ENCODE data around the gene CIP2A.

Gene CIP2A

DNA sequence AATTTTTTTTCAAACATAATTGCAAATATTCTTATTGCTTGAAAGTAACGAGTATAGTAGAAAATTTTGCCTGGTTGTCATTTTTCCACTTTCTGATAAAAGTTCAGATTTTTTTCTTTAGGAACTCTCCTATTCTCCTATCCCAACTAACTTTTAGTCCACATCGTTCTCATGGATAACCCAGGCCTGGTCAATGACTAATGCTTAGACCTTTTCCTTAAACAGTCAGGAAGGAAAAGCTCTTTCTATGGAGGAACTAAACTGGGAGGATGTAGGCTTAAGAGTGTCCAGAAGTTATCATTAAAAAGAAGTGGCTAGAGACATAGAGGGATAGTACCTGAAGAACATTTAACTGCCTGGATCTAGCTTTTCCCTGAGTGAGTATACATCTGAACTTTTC lies 26.7 kb downstream of the CIP2A start:
- H3K9ac ChIP-seq (ENCODE audit: low read depth, low read length): no peak overlapping the region
- H3K27ac ChIP-seq (ENCODE audit: low read length): no peak overlapping the region
- H3K36me3 ChIP-seq (ENCODE audit: insufficient read depth, low read depth, low read length): peaks cover 96% of the 10 kb centered on the region
- H3K4me1 ChIP-seq (ENCODE audit: insufficient read depth, low read length): no peaks in the 10 kb centered on the region
- no peaks in the 10 kb centered on the region for H3K9me3 ChIP-seq (ENCODE audit: insufficient read depth, low read depth, low read length)
- no peaks in the 10 kb centered on the region for H3K27me3 ChIP-seq (ENCODE audit: insufficient read depth, low read length)
- no peak overlapping the region for H3K4me3 ChIP-seq (ENCODE audit: low read length)

DNA sequence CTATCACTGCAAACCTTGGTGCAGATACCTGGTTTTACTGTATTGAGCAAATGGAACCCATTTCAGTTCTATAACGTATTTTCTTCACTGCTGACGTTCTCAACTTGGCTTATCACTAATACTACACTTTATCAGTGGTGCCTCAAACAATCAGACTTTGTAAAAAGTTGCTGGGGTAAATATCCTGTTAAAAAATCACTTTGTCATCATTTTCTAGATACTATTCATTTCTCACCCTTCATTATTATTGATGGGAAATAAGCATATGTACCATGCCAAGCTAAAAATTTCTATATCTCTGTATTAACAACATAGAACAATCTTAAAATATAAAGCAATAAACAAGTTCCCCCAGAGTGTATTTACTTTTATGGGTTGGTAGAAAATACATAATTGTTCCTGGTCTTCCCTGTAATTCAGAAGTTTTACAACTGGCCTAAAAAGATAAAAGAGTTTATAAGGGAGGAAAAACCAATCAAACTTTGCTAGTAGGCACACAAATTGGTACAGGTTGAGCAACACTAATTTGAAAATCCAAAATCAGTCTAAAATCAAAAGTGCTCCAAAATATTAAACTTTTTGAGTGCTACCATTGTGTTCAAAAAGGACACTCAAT lies 33.2 kb downstream of the CIP2A start:
- H3K36me3 ChIP-seq (ENCODE audit: insufficient read depth, low read depth, low read length): peaks cover 92% of the 10 kb centered on the region

DNA sequence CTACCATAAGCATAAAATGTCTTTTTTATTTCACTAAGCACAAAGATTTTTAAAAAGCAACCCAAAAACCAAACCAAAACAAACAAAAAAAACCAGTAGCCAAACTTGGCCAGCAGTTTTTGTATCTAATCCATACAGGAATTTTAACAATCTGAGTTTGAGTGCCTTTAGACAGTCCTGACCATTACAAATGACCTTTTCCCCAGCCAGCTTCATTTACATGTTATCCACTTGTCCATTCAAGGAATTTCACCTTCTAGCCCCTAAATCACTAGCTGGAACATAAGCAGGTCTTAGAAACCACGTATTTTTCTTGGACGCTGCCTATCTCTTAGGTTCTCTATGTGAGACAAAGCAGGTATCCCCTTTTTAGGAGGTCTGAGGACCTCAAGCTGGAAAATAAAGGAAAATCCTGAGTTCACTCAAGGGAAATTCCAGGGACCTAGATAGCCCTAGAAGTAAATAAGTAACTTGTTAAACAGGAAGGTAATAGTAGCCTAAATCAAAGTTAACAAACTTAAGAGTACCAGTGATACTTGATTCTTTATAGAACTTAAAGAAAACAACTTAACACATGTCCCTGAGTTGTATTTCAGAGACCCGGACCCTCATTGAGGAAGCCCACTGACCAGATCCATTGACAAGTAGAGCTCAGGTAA lies 34.2 kb downstream of the CIP2A start:
- no peaks in the 10 kb centered on the region for H3K9me3 ChIP-seq (ENCODE audit: insufficient read depth, low read depth, low read length)
- no peak overlapping the region for H3K9ac ChIP-seq (ENCODE audit: low read depth, low read length)
- H3K4me1 ChIP-seq (ENCODE audit: insufficient read depth, low read length): no peaks in the 10 kb centered on the region
- no peak overlapping the region for H3K27ac ChIP-seq (ENCODE audit: low read length)
- H3K36me3 ChIP-seq (ENCODE audit: insufficient read depth, low read depth, low read length): peaks cover 87% of the 10 kb centered on the region
- H3K27me3 ChIP-seq (ENCODE audit: insufficient read depth, low read length): no peaks in the 10 kb centered on the region
- H3K4me3 ChIP-seq (ENCODE audit: low read length): no peak overlapping the region

More for the DNA sequence above, 33.2 kb downstream of the CIP2A start:
- H3K27me3 ChIP-seq (ENCODE audit: insufficient read depth, low read length): no peaks in the 10 kb centered on the region
- no peaks in the 10 kb centered on the region for H3K4me1 ChIP-seq (ENCODE audit: insufficient read depth, low read length)
- no peak overlapping the region for H3K27ac ChIP-seq (ENCODE audit: low read length)
- H3K9ac ChIP-seq (ENCODE audit: low read depth, low read length): no peak overlapping the region
- no peaks in the 10 kb centered on the region for H3K9me3 ChIP-seq (ENCODE audit: insufficient read depth, low read depth, low read length)
- H3K4me3 ChIP-seq (ENCODE audit: low read length): no peak overlapping the region

DNA sequence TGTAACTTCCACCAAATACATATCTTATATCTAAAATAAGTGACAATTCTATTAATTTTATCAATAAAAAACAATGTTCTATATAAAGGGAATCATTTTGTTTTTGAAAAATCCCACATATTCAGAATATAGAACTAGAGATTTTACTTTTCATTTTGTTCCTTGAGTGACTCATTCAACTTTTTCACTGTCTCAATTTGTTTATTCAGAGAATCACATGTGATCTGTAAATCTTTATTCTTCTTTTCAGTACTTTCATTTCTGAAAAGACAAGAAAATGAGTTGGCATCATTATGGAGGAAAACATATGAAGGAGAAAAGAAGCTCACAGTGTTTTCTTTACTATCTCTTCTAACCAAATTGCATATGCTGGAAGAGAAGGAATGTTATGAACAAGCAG lies 35.0 kb downstream of the CIP2A start:
- H3K36me3 ChIP-seq (ENCODE audit: insufficient read depth, low read depth, low read length): peaks cover 87% of the 10 kb centered on the region
- H3K27ac ChIP-seq (ENCODE audit: low read length): no peak overlapping the region

DNA sequence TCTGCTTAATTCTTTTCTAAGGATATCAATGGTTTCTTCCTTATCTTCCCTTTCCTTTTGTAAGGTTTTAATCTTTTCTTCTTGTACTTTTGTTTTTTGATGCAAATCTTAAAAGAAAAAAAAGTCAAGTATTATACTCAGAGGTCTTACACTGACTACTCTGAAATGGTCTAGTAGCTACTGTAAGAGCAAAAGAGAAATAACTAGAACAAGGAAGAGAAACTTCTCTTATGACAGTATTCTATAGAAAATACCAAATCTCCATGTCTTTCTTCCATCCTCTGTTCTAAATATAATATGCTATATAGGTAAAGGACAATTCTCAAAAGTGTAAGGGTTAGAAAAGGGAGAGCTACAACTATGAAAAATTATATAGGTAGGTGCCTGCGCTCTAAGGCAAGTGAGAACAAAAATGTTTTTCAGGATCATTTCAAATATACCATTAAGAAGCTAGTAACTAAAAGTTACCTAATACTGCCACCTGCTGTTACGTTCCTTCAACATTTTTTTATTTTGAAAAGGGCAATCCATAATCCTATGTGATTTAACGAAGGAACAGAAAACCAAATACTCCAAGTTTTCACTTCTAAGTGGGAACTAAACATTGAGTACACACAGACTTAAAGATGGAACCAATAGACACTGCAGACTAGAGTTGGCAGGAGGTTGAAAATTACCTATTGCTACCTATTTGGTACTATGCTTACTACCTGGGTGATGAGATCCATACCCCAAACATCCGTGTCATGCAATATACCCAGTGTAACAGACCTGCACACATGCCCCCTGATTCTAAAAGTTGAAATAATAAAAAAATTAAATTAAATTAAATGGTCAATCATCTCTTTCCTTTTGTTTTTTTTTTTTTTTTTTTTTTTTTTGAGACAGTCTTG lies 36.7 kb downstream of the CIP2A start:
- Histone ChIP-seq H3K4me3 (ENCODE audit: low read length) (no peak overlapping the region), H3K9me3 (ENCODE audit: insufficient read depth, low read depth, low read length) (no peaks in the 10 kb centered on the region), H3K4me1 (ENCODE audit: insufficient read depth, low read length) (no peaks in the 10 kb centered on the region), H3K27ac (ENCODE audit: low read length) (no peak overlapping the region), H3K27me3 (ENCODE audit: insufficient read depth, low read length) (no peaks in the 10 kb centered on the region), H3K36me3 (ENCODE audit: insufficient read depth, low read depth, low read length) (peaks cover 87% of the 10 kb centered on the region), H3K9ac (ENCODE audit: low read depth, low read length) (no peak overlapping the region)

More for the DNA sequence above, 35.0 kb downstream of the CIP2A start:
- Histone ChIP-seq H3K4me3 (ENCODE audit: low read length) (no peak overlapping the region), H3K27me3 (ENCODE audit: insufficient read depth, low read length) (no peaks in the 10 kb centered on the region), H3K4me1 (ENCODE audit: insufficient read depth, low read length) (no peaks in the 10 kb centered on the region), H3K9ac (ENCODE audit: low read depth, low read length) (no peak overlapping the region), H3K9me3 (ENCODE audit: insufficient read depth, low read depth, low read length) (no peaks in the 10 kb centered on the region)

DNA sequence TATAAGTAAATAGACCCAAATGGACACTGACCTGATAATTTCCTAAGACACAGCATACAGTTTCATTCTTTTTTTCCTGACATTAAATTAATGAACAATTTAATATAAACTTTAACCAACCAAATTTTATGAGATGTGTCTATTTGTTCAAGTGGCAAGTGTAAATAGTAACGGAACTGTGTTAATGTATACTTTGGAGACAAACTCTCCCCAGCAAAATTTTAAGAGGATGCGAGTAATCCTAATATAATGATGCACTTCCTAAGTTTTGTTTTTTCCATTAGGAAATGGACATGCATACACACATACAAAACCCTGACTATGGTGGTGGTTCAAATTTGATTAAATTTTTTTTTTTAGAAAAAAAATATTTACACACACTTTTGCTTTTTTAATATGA lies 40.4 kb downstream of the CIP2A start:
- Histone ChIP-seq H3K27ac (ENCODE audit: low read length) (no peak overlapping the region), H3K27me3 (ENCODE audit: insufficient read depth, low read length) (no peaks in the 10 kb centered on the region), H3K4me1 (ENCODE audit: insufficient read depth, low read length) (no peaks in the 10 kb centered on the region), H3K4me3 (ENCODE audit: low read length) (no peak overlapping the region), H3K36me3 (ENCODE audit: insufficient read depth, low read depth, low read length) (peaks cover 75% of the 10 kb centered on the region), H3K9ac (ENCODE audit: low read depth, low read length) (no peak overlapping the region), H3K9me3 (ENCODE audit: insufficient read depth, low read depth, low read length) (no peaks in the 10 kb centered on the region; the same call in 1 of the 2 replicates)

DNA sequence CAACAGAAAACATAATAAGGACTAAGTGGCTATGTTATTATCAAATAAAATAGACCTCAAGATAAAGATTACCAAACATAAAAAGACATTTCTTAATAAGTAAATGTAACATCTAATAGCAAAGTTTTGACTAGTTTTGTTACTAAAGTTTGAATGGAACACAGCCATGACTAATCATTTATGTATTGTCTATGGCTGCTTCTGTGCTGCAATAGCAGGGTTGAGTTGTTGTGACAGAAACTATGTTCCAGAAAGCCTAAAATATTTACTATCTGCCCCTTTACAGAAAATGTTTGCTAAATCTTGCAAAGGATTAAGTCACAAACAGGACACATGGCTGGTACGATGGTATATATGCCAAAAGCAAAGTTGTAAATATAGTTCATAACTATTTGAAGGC lies 40.9 kb downstream of the CIP2A start:
- no peaks in the 10 kb centered on the region for H3K4me1 ChIP-seq (ENCODE audit: insufficient read depth, low read length)
- no peak overlapping the region for H3K27ac ChIP-seq (ENCODE audit: low read length)
- H3K9me3 ChIP-seq (ENCODE audit: insufficient read depth, low read depth, low read length): no peaks in the 10 kb centered on the region; the same call in 1 of the 2 replicates
- H3K27me3 ChIP-seq (ENCODE audit: insufficient read depth, low read length): no peaks in the 10 kb centered on the region
- no peak overlapping the region for H3K9ac ChIP-seq (ENCODE audit: low read depth, low read length)
- H3K36me3 ChIP-seq (ENCODE audit: insufficient read depth, low read depth, low read length): peaks cover 80% of the 10 kb centered on the region
- H3K4me3 ChIP-seq (ENCODE audit: low read length): no peak overlapping the region

DNA sequence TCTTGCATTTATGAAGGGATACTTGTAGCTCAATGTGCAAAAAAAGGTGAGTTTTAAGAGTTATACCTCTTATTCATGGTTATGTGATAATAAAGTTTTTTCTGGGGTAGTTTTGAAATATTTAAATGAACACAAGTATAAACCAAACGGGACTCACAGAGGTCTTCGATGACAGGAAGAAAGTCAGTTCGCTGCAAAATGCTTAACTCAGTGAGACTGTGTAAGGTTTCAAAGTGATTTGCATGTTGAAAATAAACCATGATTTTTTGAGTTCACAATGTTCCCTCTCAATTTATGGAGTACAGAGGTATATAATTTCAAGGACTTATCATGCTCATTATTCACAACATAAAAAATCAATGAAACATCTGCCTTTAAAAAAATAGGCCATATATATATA lies 42.5 kb downstream of the CIP2A start:
- no peak overlapping the region for H3K4me3 ChIP-seq (ENCODE audit: low read length)
- H3K9me3 ChIP-seq (ENCODE audit: insufficient read depth, low read depth, low read length): no peaks in the 10 kb centered on the region; the same call in 1 of the 2 replicates
- no peaks in the 10 kb centered on the region for H3K4me1 ChIP-seq (ENCODE audit: insufficient read depth, low read length)
- H3K27ac ChIP-seq (ENCODE audit: low read length): no peak overlapping the region
- H3K36me3 ChIP-seq (ENCODE audit: insufficient read depth, low read depth, low read length): peaks cover 74% of the 10 kb centered on the region
- H3K9ac ChIP-seq (ENCODE audit: low read depth, low read length): no peak overlapping the region
- no peaks in the 10 kb centered on the region for H3K27me3 ChIP-seq (ENCODE audit: insufficient read depth, low read length)

DNA sequence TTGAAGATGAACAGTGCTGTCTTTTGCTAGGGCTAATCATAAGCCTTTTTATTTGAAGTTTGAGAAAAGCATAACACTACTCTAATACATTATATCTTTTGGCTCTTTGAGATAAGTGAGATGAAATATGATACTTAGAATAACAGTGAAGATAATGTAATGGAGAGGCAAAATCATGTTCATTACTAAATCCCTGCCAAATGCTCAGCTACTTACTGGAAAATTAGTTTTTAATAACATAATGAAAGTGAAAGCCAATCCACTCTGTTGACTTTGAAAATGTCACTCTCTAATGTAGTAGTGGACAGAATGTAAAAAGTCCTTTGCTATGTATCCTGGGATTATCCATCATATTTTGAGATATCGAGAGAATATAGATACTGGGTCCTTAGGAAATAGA lies 43.0 kb downstream of the CIP2A start:
- H3K36me3 ChIP-seq (ENCODE audit: insufficient read depth, low read depth, low read length): peaks cover 70% of the 10 kb centered on the region
- no peak overlapping the region for H3K9ac ChIP-seq (ENCODE audit: low read depth, low read length)
- H3K4me1 ChIP-seq (ENCODE audit: insufficient read depth, low read length): no peaks in the 10 kb centered on the region
- H3K4me3 ChIP-seq (ENCODE audit: low read length): no peak overlapping the region
- H3K27ac ChIP-seq (ENCODE audit: low read length): no peak overlapping the region
- H3K9me3 ChIP-seq (ENCODE audit: insufficient read depth, low read depth, low read length): no peaks in the 10 kb centered on the region; the same call in 1 of the 2 replicates
- H3K27me3 ChIP-seq (ENCODE audit: insufficient read depth, low read length): no peaks in the 10 kb centered on the region

DNA sequence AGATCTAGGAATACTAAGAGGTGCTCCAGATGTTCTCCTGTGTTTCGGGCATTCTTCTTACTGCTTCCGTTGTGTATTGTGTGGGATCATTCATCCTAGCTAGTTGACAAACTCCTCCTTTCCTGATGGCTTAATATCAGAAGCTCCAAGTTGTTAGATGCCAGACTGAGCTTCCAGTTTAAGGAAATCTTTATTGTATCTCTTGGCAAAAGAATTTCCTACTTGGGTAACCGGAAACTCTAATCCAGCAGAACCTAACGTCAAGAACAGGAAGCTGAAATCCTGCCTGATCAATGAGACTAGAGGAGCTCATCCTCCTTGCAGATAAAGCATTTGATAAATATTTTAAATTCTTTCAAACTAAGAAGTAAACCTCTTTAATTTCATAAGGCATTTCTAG lies 51.2 kb downstream of the CIP2A start:
- Histone ChIP-seq H3K4me3 (ENCODE audit: low read length) (no peak overlapping the region), H3K9ac (ENCODE audit: low read depth, low read length) (no peak overlapping the region), H3K9me3 (ENCODE audit: insufficient read depth, low read depth, low read length) (no peaks in the 10 kb centered on the region), H3K27me3 (ENCODE audit: insufficient read depth, low read length) (no peaks in the 10 kb centered on the region), H3K36me3 (ENCODE audit: insufficient read depth, low read depth, low read length) (peaks cover 7% of the 10 kb centered on the region; the same call in 1 of the 2 replicates), H3K4me1 (ENCODE audit: insufficient read depth, low read length) (peaks cover 8% of the 10 kb centered on the region), H3K27ac (ENCODE audit: low read length) (no peak overlapping the region)

DNA sequence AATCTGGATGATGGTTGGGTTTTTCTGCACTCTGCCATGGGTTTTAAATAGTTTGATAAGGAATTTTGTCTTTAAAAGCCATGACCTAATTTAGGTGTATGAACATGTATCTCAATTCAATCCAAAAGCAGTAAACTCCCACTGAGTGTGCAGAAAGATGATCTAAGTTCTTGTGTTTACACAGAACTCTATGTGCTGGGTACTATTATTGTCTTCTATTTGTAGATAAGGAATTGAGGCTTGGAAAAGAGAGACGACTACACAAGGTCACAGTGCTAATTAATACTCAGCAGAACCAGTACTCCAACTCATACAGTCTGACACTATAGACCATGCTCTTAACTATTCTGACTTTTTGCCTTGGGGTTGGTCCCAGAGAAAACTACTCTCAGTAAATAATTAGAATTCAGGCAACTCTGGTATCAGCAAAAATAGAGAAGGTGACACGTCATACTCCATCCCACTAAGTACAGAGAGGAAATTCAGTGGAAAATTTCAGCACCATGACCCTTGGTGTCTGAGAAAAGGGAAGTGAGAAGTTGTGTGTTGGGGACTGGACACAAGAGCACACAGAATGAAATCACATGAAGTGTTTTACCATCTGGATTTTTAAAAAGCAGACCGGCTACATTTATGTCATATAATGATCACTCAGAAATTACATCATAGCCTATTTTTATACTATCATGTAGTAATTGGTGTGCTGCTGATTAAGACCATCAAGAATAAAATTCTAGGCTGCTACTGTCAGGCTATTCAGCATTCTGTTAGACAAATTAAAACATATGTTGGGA lies 60.6 kb downstream of the CIP2A start:
- no peak overlapping the region for H3K9ac ChIP-seq (ENCODE audit: low read depth, low read length)
- no peak overlapping the region for H3K4me3 ChIP-seq (ENCODE audit: low read length)
- no peaks in the 10 kb centered on the region for H3K27me3 ChIP-seq (ENCODE audit: insufficient read depth, low read length)
- no peaks in the 10 kb centered on the region; the same call in 1 of the 2 replicates for H3K4me1 ChIP-seq (ENCODE audit: insufficient read depth, low read length)
- no peaks in the 10 kb centered on the region for H3K36me3 ChIP-seq (ENCODE audit: insufficient read depth, low read depth, low read length)
- H3K9me3 ChIP-seq (ENCODE audit: insufficient read depth, low read depth, low read length): no peaks in the 10 kb centered on the region
- no peak overlapping the region for H3K27ac ChIP-seq (ENCODE audit: low read length)

Data from iPS-20b (cell line).